KMS-11 (cell line): ENCODE results near the gene HNRNPH3.

Source experiments
- H2AFZ ChIP-seq: fragments of 200-600 bp; sonication (generic); 2 replicates; pipeline ENCODE4 v1.6.1; 2016; ENCODE audit warnings: antibody characterized with exemption, mixed run types, low read depth
- H3K27ac ChIP-seq: fragments of 200-600 bp; sonication (generic); 2 replicates; pipeline ENCODE4 v1.6.1; 2016; ENCODE audit warnings: mild to moderate bottlenecking, mixed run types
- H3K27me3 ChIP-seq: fragments of 200-600 bp; sonication (generic); 2 replicates; pipeline ENCODE4 v1.6.1; 2017; ENCODE audit warnings: mild to moderate bottlenecking, low read depth, mixed run types, moderate library complexity; ENCODE audit not compliant: insufficient read depth
- H3K36me3 ChIP-seq: fragments of 200-600 bp; sonication (generic); 2 replicates; pipeline ENCODE4 v1.6.1; 2017; ENCODE audit warnings: mild to moderate bottlenecking, mixed run types; ENCODE audit not compliant: insufficient read depth
- H3K4me1 ChIP-seq: fragments of 200-600 bp; sonication (generic); 2 replicates; pipeline ENCODE4 v1.6.1; 2016; ENCODE audit warnings: mild to moderate bottlenecking, low read depth, mixed run types; ENCODE audit not compliant: poor library complexity, severe bottlenecking
- H3K4me2 ChIP-seq: fragments of 200-600 bp; sonication (generic); 2 replicates; pipeline ENCODE4 v1.7.0; 2016; ENCODE audit warnings: mild to moderate bottlenecking, mixed run types
- H3K4me3 ChIP-seq: fragments of 200-600 bp; sonication (generic); IDR thresholded peaks from 2 replicates; pipeline ENCODE4 v1.6.1; 2017; ENCODE audit warnings: low read depth, low read length, mixed read lengths; ENCODE audit not compliant: insufficient read depth
- H3K79me2 ChIP-seq: fragments of 200-600 bp; sonication (generic); 2 replicates; pipeline ENCODE4 v1.6.1; 2016; ENCODE audit warnings: low read depth, mixed run types; ENCODE audit not compliant: insufficient read depth
- H3K9ac ChIP-seq: fragments of 200-600 bp; sonication (generic); 2 replicates; pipeline ENCODE4 v1.6.1; 2016; ENCODE audit warnings: mild to moderate bottlenecking, mixed run types
- H4K20me1 ChIP-seq: fragments of 200-600 bp; sonication (generic); 2 replicates; pipeline ENCODE4 v1.6.1; 2016; ENCODE audit warnings: mild to moderate bottlenecking, mixed run types; ENCODE audit not compliant: insufficient read depth
- TF ChIP-seq, protein P1 (sequence below): fragments of 200-600 bp; sonication (generic); conservative IDR thresholded peaks from 2 replicates; pipeline ENCODE4 v1.6.1; 2017; ENCODE audit warnings: low read depth, mild to moderate bottlenecking, antibody characterized with exemption, low read length, moderate library complexity, mixed read lengths

Gene HNRNPH3

DNA sequence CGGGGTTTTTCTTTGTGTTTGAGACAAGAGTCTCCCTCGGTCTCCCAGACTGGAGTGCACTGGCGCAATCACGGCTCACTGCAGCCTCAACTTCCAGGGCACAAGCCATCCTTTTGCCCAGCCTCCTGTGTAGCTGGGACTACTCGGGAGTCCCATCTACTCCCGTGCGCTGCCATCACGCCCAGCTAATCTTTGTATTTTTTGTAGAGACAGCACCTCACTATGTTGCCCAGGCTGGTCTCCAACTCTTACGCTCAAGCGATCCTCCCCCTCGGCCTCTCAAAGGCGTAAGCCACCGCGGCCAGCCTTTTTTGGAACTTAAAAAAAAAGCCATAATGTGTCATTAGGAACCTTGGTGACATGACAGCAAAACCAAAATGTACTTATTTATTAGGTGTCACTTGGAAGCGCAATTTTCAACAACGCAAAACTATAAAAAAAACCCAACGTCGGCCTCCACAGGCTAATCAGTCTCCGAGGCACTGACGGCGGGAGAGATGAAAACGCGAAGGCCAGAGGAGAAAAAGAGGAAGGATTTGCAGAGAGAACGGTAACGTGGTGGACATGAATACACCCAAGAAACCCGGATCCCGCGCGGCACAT lies 911 bp upstream of the HNRNPH3 start:
- peak overlapping the region; percentile 99 for H3K9ac ChIP-seq
- H2AFZ ChIP-seq = peak overlapping the region; percentile 97
- peaks cover 31% of the 10 kb centered on the region for H4K20me1 ChIP-seq
- TF ChIP-seq, protein P1, sequence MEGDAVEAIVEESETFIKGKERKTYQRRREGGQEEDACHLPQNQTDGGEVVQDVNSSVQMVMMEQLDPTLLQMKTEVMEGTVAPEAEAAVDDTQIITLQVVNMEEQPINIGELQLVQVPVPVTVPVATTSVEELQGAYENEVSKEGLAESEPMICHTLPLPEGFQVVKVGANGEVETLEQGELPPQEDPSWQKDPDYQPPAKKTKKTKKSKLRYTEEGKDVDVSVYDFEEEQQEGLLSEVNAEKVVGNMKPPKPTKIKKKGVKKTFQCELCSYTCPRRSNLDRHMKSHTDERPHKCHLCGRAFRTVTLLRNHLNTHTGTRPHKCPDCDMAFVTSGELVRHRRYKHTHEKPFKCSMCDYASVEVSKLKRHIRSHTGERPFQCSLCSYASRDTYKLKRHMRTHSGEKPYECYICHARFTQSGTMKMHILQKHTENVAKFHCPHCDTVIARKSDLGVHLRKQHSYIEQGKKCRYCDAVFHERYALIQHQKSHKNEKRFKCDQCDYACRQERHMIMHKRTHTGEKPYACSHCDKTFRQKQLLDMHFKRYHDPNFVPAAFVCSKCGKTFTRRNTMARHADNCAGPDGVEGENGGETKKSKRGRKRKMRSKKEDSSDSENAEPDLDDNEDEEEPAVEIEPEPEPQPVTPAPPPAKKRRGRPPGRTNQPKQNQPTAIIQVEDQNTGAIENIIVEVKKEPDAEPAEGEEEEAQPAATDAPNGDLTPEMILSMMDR = no peak
- H3K27ac ChIP-seq = peak overlapping the region; percentile 98
- no peak overlapping the region for H3K4me3 ChIP-seq
- H3K36me3 ChIP-seq = no peaks in the 10 kb centered on the region
- peaks cover 44% of the 10 kb centered on the region for H3K79me2 ChIP-seq
- H3K4me2 ChIP-seq = peak overlapping the region; percentile 87
- H3K27me3 ChIP-seq = no peaks in the 10 kb centered on the region
- H3K4me1 ChIP-seq = peaks cover 24% of the 10 kb centered on the region

DNA sequence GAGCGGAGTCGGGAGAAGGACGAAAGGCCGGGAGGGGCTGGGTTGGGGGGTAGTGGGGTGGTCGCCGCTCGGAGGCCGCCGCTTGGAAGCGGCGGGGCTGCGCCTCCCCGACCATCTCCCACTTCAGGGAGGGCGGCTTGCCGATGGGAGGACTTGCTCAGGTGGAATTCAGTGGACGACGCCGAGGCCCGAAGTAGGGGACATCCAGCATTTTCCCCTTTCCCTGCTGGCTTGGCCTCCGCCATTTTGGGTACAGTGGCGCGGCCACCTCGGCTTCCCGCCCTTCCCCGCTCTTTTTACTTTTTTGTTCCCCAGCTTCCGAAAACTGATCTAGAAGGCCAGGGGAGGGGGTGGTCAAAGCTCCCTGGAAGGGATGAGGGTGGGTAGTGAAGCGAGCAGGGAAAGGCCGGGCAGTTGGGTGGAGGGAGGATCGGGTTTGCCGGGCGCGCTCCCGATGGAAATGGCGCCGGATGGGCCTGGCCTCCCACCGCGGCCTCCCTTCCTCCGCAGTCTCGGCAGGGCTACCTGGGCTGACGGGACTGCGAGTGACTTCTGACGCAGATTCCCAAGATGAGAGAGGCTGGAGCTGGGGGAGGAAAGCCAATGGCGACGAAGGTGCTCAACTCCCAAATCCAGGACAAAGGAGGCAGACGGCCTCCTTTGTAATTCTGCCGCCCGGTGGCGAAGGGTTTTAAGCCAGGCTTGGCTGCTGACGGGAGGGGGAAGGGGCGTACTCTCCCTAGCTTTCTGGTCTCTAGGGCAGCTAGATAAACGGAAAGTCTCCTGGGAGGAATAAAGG lies 594 bp downstream of the HNRNPH3 start, which contains the start of gene PBLD:
TSS of gene PBLD (minus strand) at position 670 of the 799 bp plus-strand sequence. CDS start 26,084 bp downstream, outside the sequence.
- H3K4me2 ChIP-seq = peak within 1 kb of the TSS; percentile 87
- H2AFZ ChIP-seq = peak within 1 kb of the TSS; percentile 97; the same call in 1 of the 2 replicates
- H3K4me3 ChIP-seq = peak within 1 kb of the TSS; percentile 38
- H4K20me1 ChIP-seq = peaks cover 46% of the 10 kb centered on the region
- peak within 1 kb of the TSS; percentile 98 for H3K27ac ChIP-seq
- H3K4me1 ChIP-seq = peaks cover 39% of the 10 kb centered on the region
- H3K27me3 ChIP-seq = no peaks in the 10 kb centered on the region
- peaks cover 59% of the 10 kb centered on the region for H3K79me2 ChIP-seq
- H3K36me3 ChIP-seq = no peaks in the 10 kb centered on the region
- TF ChIP-seq, protein P1 = peak; percentile 28; the same call in 1 of the 2 replicates
- H3K9ac ChIP-seq = peak within 1 kb of the TSS; percentile 99

DNA sequence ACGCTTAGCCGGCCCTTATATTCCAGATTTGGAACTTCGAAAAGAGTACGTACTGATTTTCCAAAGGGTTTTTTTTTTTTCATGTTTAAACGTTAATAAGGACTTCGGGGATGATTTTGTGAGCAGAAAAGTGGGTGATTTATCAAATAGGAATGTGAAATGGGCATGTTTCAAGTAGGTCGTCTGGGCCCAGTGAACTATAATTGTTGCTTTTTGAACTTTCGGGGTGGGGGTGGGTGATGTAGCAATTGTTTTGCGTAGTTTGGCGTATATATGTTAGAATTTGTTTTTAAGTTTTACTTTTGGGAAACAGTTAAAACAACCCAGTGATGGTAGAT lies 1.2 kb downstream of the HNRNPH3 start:
- peaks cover 43% of the 10 kb centered on the region for H3K4me1 ChIP-seq
- H3K27me3 ChIP-seq = no peaks in the 10 kb centered on the region
- H3K9ac ChIP-seq = peak overlapping the region; percentile 99
- peak overlapping the region; percentile 38 for H3K4me3 ChIP-seq
- peak overlapping the region; percentile 86 for H3K4me2 ChIP-seq
- no peaks in the 10 kb centered on the region for H3K36me3 ChIP-seq
- no peak overlapping the region for H2AFZ ChIP-seq
- TF ChIP-seq, protein P1 = no peak
- H4K20me1 ChIP-seq = peaks cover 51% of the 10 kb centered on the region
- H3K79me2 ChIP-seq = peaks cover 65% of the 10 kb centered on the region
- peak overlapping the region; percentile 98 for H3K27ac ChIP-seq

DNA sequence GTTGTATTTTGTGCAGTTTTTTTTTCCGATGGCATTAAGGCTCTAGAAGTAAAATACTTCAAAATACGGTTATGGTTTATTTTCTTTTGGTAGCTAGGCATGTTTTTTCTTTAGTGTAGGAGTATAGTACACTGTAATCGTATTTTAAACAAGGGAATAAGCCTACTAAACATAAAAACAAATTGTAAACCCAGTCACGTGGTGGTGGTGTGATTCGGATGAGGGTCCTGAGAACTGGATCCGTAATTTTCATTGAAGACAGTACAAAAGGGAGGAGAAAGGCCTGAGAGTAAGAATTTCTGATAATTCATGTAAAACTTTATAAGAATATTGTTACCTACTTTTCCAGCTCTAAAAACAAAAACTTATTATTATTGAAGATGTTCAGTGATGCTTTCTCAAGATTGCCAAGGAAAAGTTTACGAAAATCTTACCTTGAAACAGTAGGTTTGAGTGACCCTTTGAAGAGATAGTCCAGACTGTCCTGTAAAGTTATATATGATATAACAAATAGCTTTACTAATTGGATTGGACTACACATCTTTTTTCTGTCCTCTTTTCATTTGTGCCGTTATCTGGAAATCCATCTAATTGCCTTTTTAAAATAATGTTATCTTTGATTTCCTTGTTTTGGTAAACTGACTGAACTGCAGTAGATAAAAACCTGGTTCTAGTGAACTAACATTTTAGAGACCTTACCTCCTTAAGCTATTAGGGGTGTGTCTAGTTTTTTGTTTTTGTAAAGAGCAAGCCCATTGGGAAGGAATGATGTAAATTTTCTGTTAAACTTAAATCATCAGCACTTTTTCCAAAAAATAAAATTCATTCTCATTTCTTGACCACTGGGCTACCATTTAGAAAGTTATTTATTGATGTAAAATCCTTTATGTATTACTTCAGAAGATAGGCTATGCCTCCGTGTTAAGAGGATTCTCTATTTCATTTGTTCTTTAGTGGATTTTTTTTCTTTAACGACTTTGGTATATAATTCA lies 1.9 kb downstream of the HNRNPH3 start:
- Histone ChIP-seq H3K9ac (peak overlapping the region; percentile 99), H3K79me2 (peaks cover 72% of the 10 kb centered on the region), H3K36me3 (peaks cover 4% of the 10 kb centered on the region; the same call in 1 of the 2 replicates), H3K4me3 (no peak overlapping the region), H3K27ac (peak overlapping the region; percentile 98; the same call in 1 of the 2 replicates), H3K4me1 (peaks cover 49% of the 10 kb centered on the region), H3K27me3 (no peaks in the 10 kb centered on the region), H4K20me1 (peaks cover 51% of the 10 kb centered on the region), H2AFZ (no peak overlapping the region), H3K4me2 (peak overlapping the region; percentile 86)
- TF ChIP-seq, protein P1 = no peak
